Spleen (tissue), 11 donors: ENCODE data around the gene DENND6B. TPM values are rescaled to one million over a fixed set of nuclear protein-coding genes. Genes with fewer than 3 reads are reported as not detected.
A peak's percentile ranks its signal among the peaks of the same experiment; 100 is the strongest.

Source experiments
- DNase-seq: peaks from one replicate; pipeline ENCODE4 v3.0.0-alpha.2; 2020
- H3K27ac ChIP-seq, 8 donors: fragments of 200-600 bp; sonication (generic) in 7 of 8; 1 replicate in 4 of 8; 2 replicates in 4 of 8; pipeline versions ENCODE4 v1.5.0 to v1.8.0; 2016 to 2021; ENCODE audit warnings: inconsistent platforms in 4 of 8, mild to moderate bottlenecking in 4 of 8, moderate library complexity in 1 of 8
- H3K27me3 ChIP-seq, 7 donors: fragments of 200-600 bp; sonication (generic) in 6 of 7; replicated peaks in 1 of 7; 1 replicate in 4 of 7; 2 replicates in 3 of 7; pipeline versions ENCODE4 v1.5.0 to v1.8.0; 2016 to 2021; ENCODE audit warnings: inconsistent platforms in 3 of 7, mild to moderate bottlenecking in 1 of 7
- H3K36me3 ChIP-seq, 6 donors: fragments of 200-600 bp; sonication (generic) in 5 of 6; 1 replicate in 4 of 6; 2 replicates in 2 of 6; pipeline versions ENCODE4 v1.5.0 to v1.8.0; 2016 to 2021; ENCODE audit warnings: inconsistent platforms in 2 of 6
- H3K4me1 ChIP-seq, 6 donors: fragments of 200-600 bp; sonication (generic) in 5 of 6; 1 replicate in 3 of 6; 2 replicates in 3 of 6; pipeline versions ENCODE4 v1.5.0 to v1.8.0; 2016 to 2021; ENCODE audit warnings: inconsistent platforms in 3 of 6
- H3K4me3 ChIP-seq, 8 donors: fragments of 200-600 bp; sonication (generic) in 7 of 8; 1 replicate in 4 of 8; 2 replicates in 4 of 8; pipeline versions ENCODE4 v1.5.0 to v1.8.0; 2016 to 2021; ENCODE audit warnings: inconsistent platforms in 4 of 8, mild to moderate bottlenecking in 4 of 8, moderate library complexity in 2 of 8
- H3K9me3 ChIP-seq, 8 donors: fragments of 200-600 bp; sonication (generic) in 7 of 8; 1 replicate in 4 of 8; 2 replicates in 4 of 8; pipeline versions ENCODE4 v1.5.0 to v1.8.0; 2016 to 2021; ENCODE audit warnings: inconsistent platforms in 4 of 8
- POLR2A ChIP-seq, 3 donors: fragments of 450-650 bp; IDR thresholded peaks; one replicate each; pipeline ENCODE4 v1.5.1; 2017; ENCODE audit warnings: antibody characterized with exemption in 3 of 3, mild to moderate bottlenecking in 1 of 3
- POLR2AphosphoS5 ChIP-seq, 3 donors: sonication (generic); formaldehyde crosslinking; IDR thresholded peaks; one replicate each; pipeline ENCODE4 v1.5.1; 2017; ENCODE audit warnings: antibody characterized with exemption in 3 of 3
- WGBS, 5 donors: extraction: QIAGEN DNeasy Blood & Tissue Kit in 3 of 5; methylation state at CpG; one replicate each; pipeline versions ENCODE4 v1.1.5 to v1.1.7; 2013 to 2018; 5-methylcytosine and 5-hydroxymethylcytosine counted together
- intact Hi-C: fragments of 100-400 bp; cut with DNase I; formaldehyde crosslinking; loops from one replicate; pipeline ENCODE4 v1.15.0; 2023; ENCODE audit warnings: low total_unique reads
- polyA plus RNA-seq, 3 donors: library from polyadenylated mRNA; stranded (reverse); fragments of 200-250 nt; gene quantifications; one replicate each; pipeline ENCODE4 v1.2.1, GENCODE V29; 2013
- total RNA-seq, 7 donors: library from RNA; depleted of rRNA in 3 of 7; stranded (reverse); fragments of >200 nt in 3 of 7; fragmentation: NEBNext Ultra II Directional in 4 of 7; extraction: Animal tissue kit (Norgen Biotek cat#: 25700) in 4 of 7; gene quantifications; one replicate each; pipeline versions ENCODE4 v1.1.0 to v1.2.1, GENCODE V29; 2016 to 2021
- TF ChIP-seq, protein P1 (sequence below), 11 experiments: fragments of 200-600 bp in 7 of 11; fragments of 450-650 bp in 4 of 11; sonication (generic) in 4 of 11; IDR thresholded peaks in 8 of 11; conservative IDR thresholded peaks in 3 of 11; 1 replicate in 7 of 11; 2 replicates in 4 of 11; pipeline versions ENCODE4 v1.4.0 to v1.8.0; 2016 to 2021; ENCODE audit warnings: antibody characterized with exemption in 11 of 11, inconsistent platforms in 4 of 11, mild to moderate bottlenecking in 1 of 11
- donor health status: healthy with polysubstance abuse.
- donor health status: DM: no; HTN: no; CAD: no; lungs with moderate emphysema.
- donor health status: DM: no; HTN: no; CAD: no.
- donor health status: Bipolar disorder and iron deficiency.
- donor health status: healthy.
- donor health status: DM: no; HTN: no; CAD: no.
- donor health status: DM: yes; HTN: yes; CAD: no.

DENND6B gene
- total and polyA plus RNA-seq, 10 donors: 4.5 to 10.4 (median 6.3) TPM

DNA sequence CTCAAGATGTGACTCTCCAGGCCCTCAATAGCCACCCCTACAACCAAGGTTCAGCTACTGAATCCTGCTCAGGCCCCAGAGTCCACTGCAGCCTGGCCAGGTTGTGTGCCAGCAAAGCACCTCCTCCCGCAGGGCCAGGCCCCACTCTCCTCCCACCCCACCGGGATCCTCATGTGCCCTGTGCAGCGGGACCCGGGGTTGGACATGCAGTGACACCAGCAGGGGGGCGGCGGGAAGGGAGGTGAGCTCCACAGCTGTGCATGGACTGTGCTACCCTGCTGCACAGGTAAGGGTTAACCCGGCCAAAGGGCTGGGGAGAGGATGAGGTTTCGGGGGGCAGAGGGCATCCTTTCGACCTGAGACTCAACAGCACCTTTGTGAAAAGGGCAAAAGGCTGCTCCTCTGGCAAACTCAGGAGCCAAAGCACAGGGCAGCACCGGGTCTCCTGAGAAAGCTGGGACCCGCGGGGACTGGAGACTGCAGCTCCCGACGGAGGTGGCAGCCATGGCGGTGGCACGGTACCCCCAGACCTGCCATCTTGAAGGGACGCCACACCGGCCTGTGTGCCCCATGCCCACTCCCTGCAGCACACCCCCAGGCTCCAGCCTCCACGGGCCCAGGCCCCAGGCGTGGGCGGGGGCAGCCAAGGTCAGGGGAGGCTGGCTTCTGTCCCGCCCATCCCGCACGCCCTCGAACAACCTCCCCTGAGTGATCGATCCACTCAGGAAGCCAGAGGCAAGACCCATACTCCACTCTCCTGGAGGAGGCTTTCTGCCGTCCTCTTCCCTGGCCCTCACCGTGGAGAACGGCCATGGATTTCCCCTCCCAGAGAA is 29.9 kb downstream of the DENND6B start:
- Histone ChIP-seq H3K36me3 (peaks cover 0 to 11% (median 0%) of the 10 kb centered on the region in 6 donors), H3K9me3 (no peaks in the 10 kb centered on the region), H3K27ac (peak overlapping the region; percentile 29 to 96 (median 81)), H3K27me3 (peaks cover 0 to 69% (median 14%) of the 10 kb centered on the region in 7 donors), H3K4me1 (peaks cover 74 to 100% (median 96%) of the 10 kb centered on the region in 6 donors), H3K4me3 (peak overlapping the region in 2 of 8 donors; percentile 11 to 32)
- WGBS, 5 donors: 58 to 74% (median 66%) methylated on average over 18 to 29 of the region's 29 CpGs
- intact Hi-C loops: no loop called here
- TF ChIP-seq POLR2A (IDR thresholded peaks at IDR 0.05): no peak
- TF ChIP-seq, protein P1, sequence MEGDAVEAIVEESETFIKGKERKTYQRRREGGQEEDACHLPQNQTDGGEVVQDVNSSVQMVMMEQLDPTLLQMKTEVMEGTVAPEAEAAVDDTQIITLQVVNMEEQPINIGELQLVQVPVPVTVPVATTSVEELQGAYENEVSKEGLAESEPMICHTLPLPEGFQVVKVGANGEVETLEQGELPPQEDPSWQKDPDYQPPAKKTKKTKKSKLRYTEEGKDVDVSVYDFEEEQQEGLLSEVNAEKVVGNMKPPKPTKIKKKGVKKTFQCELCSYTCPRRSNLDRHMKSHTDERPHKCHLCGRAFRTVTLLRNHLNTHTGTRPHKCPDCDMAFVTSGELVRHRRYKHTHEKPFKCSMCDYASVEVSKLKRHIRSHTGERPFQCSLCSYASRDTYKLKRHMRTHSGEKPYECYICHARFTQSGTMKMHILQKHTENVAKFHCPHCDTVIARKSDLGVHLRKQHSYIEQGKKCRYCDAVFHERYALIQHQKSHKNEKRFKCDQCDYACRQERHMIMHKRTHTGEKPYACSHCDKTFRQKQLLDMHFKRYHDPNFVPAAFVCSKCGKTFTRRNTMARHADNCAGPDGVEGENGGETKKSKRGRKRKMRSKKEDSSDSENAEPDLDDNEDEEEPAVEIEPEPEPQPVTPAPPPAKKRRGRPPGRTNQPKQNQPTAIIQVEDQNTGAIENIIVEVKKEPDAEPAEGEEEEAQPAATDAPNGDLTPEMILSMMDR (IDR thresholded peaks at IDR 0.05 in 8 of 11, conservative IDR thresholded peaks at IDR 0.05 in 3 of 11): no peak
- TF ChIP-seq POLR2AphosphoS5 (IDR thresholded peaks at IDR 0.05): peak in 2 of 3 donors; percentile 27 to 54
- DNase-seq: no peak

DNA sequence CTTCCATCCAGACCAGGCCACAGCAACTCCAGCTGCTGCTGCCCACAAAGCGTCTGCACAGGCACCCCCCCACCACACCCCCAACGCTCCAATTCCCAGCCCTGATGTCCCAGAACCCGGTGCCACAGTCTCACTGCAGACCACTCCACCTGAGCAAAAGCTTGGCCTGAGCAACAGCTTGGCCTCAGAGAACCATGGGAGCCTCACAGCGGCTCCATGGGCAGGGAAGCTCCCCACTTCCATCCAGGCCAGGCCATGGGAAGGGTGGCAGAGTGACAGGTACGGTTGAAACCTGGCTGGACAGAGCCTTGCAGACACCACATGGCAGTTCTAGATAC is 32.5 kb downstream of the DENND6B start:
- 12 to 39% (median 31%) methylated on average over 5 of the region's 5 CpGs for WGBS, 5 donors
- no peak for DNase-seq
- Histone ChIP-seq H3K27ac (peak overlapping the region; percentile 15 to 96 (median 76)), H3K9me3 (no peaks in the 10 kb centered on the region), H3K27me3 (peaks cover 0 to 76% (median 7%) of the 10 kb centered on the region in 7 donors), H3K36me3 (peaks cover 0 to 29% (median 11%) of the 10 kb centered on the region in 6 donors), H3K4me3 (peak overlapping the region in 4 of 8 donors; percentile 17 to 57 (median 24)), H3K4me1 (peaks cover 62 to 100% (median 96%) of the 10 kb centered on the region in 6 donors)
- intact Hi-C loops: no loop called here
- TF ChIP-seq POLR2A (IDR thresholded peaks at IDR 0.05) (no peak), POLR2AphosphoS5 (IDR thresholded peaks at IDR 0.05) (no peak)
- TF ChIP-seq, protein P1 (IDR thresholded peaks at IDR 0.05 in 8 of 11, conservative IDR thresholded peaks at IDR 0.05 in 3 of 11): no peak

DNA sequence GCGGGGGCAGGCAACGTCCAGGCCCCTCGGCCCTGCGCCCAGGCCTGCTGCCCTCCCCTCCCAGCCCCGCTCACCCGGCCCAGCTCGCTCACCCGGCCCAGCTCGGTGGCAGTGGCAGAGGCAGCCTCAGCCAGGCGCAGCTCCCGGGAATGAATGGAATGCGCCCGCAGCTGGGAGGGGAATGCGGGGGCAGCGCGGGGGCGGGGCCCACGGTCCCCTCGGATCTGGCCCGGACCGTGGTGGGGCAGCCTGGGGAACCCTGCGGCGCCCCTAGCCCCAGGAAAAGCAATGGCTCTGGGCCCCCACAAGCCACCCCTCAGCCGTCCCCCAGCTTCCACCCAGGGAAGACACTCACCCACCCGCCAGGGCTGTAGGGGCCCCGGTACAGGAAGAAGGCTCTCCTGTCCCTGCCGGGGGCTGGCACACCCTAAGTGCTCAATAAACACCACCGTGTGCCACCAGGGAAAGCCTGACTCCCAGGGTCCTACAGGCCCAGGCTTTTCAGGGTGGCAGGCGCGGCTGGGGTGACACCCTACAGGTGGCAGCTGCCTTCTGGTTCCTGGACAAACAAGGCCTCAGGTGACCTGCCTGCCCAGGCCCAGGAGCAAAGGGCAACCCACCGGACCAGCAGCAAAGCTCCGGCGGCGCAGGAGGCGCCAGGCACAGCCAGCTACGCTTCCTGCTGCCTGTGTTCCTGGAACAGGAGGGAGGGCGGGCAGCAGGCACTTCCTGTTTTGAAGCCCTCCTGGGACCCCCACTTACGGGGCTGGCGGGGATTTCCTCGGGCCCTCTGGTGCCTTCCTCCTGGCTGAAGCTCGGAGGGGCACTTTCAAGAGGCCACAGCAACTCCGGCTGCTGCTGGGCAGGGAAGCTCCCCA is 33.1 kb downstream of the DENND6B start:
- H3K27me3 ChIP-seq: peaks cover 0 to 76% (median 7%) of the 10 kb centered on the region in 7 donors
- peak overlapping the region; percentile 42 to 96 (median 76) for H3K27ac ChIP-seq
- intact Hi-C loops: no loop called here
- peaks cover 0 to 35% (median 17%) of the 10 kb centered on the region in 6 donors for H3K36me3 ChIP-seq
- H3K9me3 ChIP-seq: no peaks in the 10 kb centered on the region
- peak overlapping the region in 7 of 8 donors; percentile 17 to 57 (median 23) for H3K4me3 ChIP-seq
- H3K4me1 ChIP-seq: peaks cover 56 to 100% (median 93%) of the 10 kb centered on the region in 6 donors
- TF ChIP-seq, protein P1 (IDR thresholded peaks at IDR 0.05 in 8 of 11, conservative IDR thresholded peaks at IDR 0.05 in 3 of 11): peak in 2 of 11 experiments; percentile 22
- TF ChIP-seq POLR2AphosphoS5 (IDR thresholded peaks at IDR 0.05) (peak; percentile 69 to 85 (median 85)), POLR2A (IDR thresholded peaks at IDR 0.05) (no peak)
- WGBS, 5 donors: 5 to 15% (median 9%) methylated on average over 18 to 42 of the region's 42 CpGs
- DNase-seq: peak; percentile 88
